Measurements from ENCODE around the gene PRKCE. TPM values are rescaled to one million over a fixed set of nuclear protein-coding genes. Genes with fewer than 3 reads are reported as not detected.
A peak's percentile ranks its signal among the peaks of the same experiment; 100 is the strongest.

PRKCE gene
- total and polyA plus RNA-seq, 2 donors (not counting 1 experiment from before 2014, with no cell fraction given) = 23.6 to 271 TPM

- peaks cover 74% of the 10 kb centered on the region for H4K20me1 ChIP-seq (ENCODE audit: control insufficient read depth, insufficient read depth, low read length, poor library complexity, severe bottlenecking)
- POLR2A ChIA-PET = no interaction called here
- Mint-ChIP-seq H3K27me3 (no peaks in the 10 kb centered on the region), H3K4me1 (peaks cover 60% of the 10 kb centered on the region), H3K4me3 (no peak overlapping the region), H3K27ac (no peak overlapping the region), H3K9me3 (ENCODE audit: insufficient read depth) (no peaks in the 10 kb centered on the region)
- no peak overlapping the region for H3K27ac ChIP-seq (ENCODE audit: low read length in 2 of 2)
- no peaks in the 10 kb centered on the region for H3K36me3 ChIP-seq (replicated peaks in 1 of 2; ENCODE audit: control extremely low read depth in 1 of 2, control insufficient read depth in 1 of 2, extremely low read depth in 1 of 2, insufficient read depth in 2 of 2, low read length in 1 of 2)
- no peak overlapping the region for H3K4me3 ChIP-seq (ENCODE audit: control extremely low read depth in 1 of 5, extremely low read depth in 1 of 5, insufficient read depth in 1 of 5, low read depth in 2 of 5, low read length in 4 of 5)
- 100% methylated on average over 2 of the region's 8 CpGs for WGBS (ENCODE audit: insufficient coverage)
- H2AFZ ChIP-seq (ENCODE audit: insufficient read depth, low read depth, low read length, poor library complexity, severe bottlenecking) = no peak overlapping the region
- CTCF ChIA-PET = interaction anchor here (0.7 kb wide), 1 partner anchor 153 kb away, joined by 3 read pairs; no protein-coding TSS in a partner anchor
- peaks cover 10 to 21% of the 10 kb centered on the region in 2 donors for H3K4me1 ChIP-seq (ENCODE audit: control insufficient read depth in 2 of 2, insufficient read depth in 2 of 2, low read length in 2 of 2)
- ATAC-seq (ENCODE audit: low read depth) = no peak
- H3K79me2 ChIP-seq (ENCODE audit: control insufficient read depth, insufficient read depth, low read length) = peaks cover 92% of the 10 kb centered on the region
- intact Hi-C loops (cut with micrococcal nuclease) = loop anchor here (5.0 kb wide), 1 partner anchor 40 kb away; no protein-coding TSS in a partner anchor
- no peak overlapping the region for H3K9ac ChIP-seq (ENCODE audit: low read length)
- TF ChIP-seq CTCF (IDR thresholded peaks at IDR 0.05) (no peak), EZH2 (IDR thresholded peaks at IDR 0.05; ENCODE audit: borderline replicate concordance, insufficient read depth, low read depth, low read length, poor library complexity, severe bottlenecking) (no peak)
- no peak for DNase-seq
- no peaks in the 10 kb centered on the region for H3K27me3 ChIP-seq (replicated peaks in 1 of 4; ENCODE audit: control extremely low read depth in 1 of 4, control insufficient read depth in 3 of 4, insufficient read depth in 4 of 4, low read length in 3 of 4)
- H3K4me2 ChIP-seq (replicated peaks; ENCODE audit: low read depth, low read length, poor library complexity, severe bottlenecking) = no peak overlapping the region
- H3K9me3 ChIP-seq (ENCODE audit: control extremely low read depth in 1 of 3, control insufficient read depth in 2 of 3, insufficient read depth in 1 of 3, low read length in 2 of 3) = no peaks in the 10 kb centered on the region
These were observed 151.1 kb downstream of the PRKCE start for GRCh38 chr2:45802499-45803138.

GRCh38 chr2:45804987-45805755 is 153.7 kb downstream of the PRKCE start:
- Mint-ChIP-seq H3K27me3 (no peaks in the 10 kb centered on the region), H3K4me1 (peaks cover 62% of the 10 kb centered on the region), H3K9me3 (ENCODE audit: insufficient read depth) (no peaks in the 10 kb centered on the region), H3K4me3 (no peak overlapping the region), H3K27ac (no peak overlapping the region)
- H3K9ac ChIP-seq (ENCODE audit: low read length) = no peak overlapping the region
- peaks cover 10 to 21% of the 10 kb centered on the region in 2 donors for H3K4me1 ChIP-seq (ENCODE audit: control insufficient read depth in 2 of 2, insufficient read depth in 2 of 2, low read length in 2 of 2)
- ATAC-seq (ENCODE audit: low read depth) (peak; percentile 24), DNase-seq (peak; percentile 25)
- H3K9me3 ChIP-seq (ENCODE audit: control extremely low read depth in 1 of 3, control insufficient read depth in 2 of 3, insufficient read depth in 1 of 3, low read length in 2 of 3) = no peaks in the 10 kb centered on the region
- WGBS (ENCODE audit: insufficient coverage) = 94% methylated on average over 3 of the region's 6 CpGs
- ChIA-PET CTCF (no interaction called here), POLR2A (interaction anchor here (0.8 kb wide), 1 partner anchor 76 kb away, joined by 3 read pairs; no protein-coding TSS in a partner anchor)
- H3K36me3 ChIP-seq (replicated peaks in 1 of 2; ENCODE audit: control extremely low read depth in 1 of 2, control insufficient read depth in 1 of 2, extremely low read depth in 1 of 2, insufficient read depth in 2 of 2, low read length in 1 of 2) = no peaks in the 10 kb centered on the region
- H3K4me3 ChIP-seq (ENCODE audit: control extremely low read depth in 1 of 5, extremely low read depth in 1 of 5, insufficient read depth in 1 of 5, low read depth in 2 of 5, low read length in 4 of 5) = no peak overlapping the region
- H3K79me2 ChIP-seq (ENCODE audit: control insufficient read depth, insufficient read depth, low read length) = peaks cover 97% of the 10 kb centered on the region
- no peak for TF ChIP-seq EZH2 (IDR thresholded peaks at IDR 0.05; ENCODE audit: borderline replicate concordance, insufficient read depth, low read depth, low read length, poor library complexity, severe bottlenecking)
- no peak for TF ChIP-seq CTCF (IDR thresholded peaks at IDR 0.05)
- H4K20me1 ChIP-seq (ENCODE audit: control insufficient read depth, insufficient read depth, low read length, poor library complexity, severe bottlenecking) = peaks cover 86% of the 10 kb centered on the region
- intact Hi-C loops (cut with micrococcal nuclease) = loop anchor here (5.0 kb wide), 1 partner anchor 37 kb away; no protein-coding TSS in a partner anchor
- no peak overlapping the region for H3K27ac ChIP-seq (ENCODE audit: low read length in 2 of 2)
- peak overlapping the region; percentile 12 for H3K4me2 ChIP-seq (replicated peaks; ENCODE audit: low read depth, low read length, poor library complexity, severe bottlenecking)
- no peak overlapping the region for H2AFZ ChIP-seq (ENCODE audit: insufficient read depth, low read depth, low read length, poor library complexity, severe bottlenecking)
- no peaks in the 10 kb centered on the region for H3K27me3 ChIP-seq (replicated peaks in 1 of 4; ENCODE audit: control extremely low read depth in 1 of 4, control insufficient read depth in 3 of 4, insufficient read depth in 4 of 4, low read length in 3 of 4)
